K562 (cell line): ENCODE measurements around the gene C3. TPM values are rescaled to one million over a fixed set of nuclear protein-coding genes. Genes with fewer than 3 reads are reported as not detected.

ENCODE experiments used
- ATAC-seq: fragments of 200-7000 bp; cut with Tn5 transposase; 3 replicates; pipeline ENCODE4 v1.9.1; 2020; ENCODE audit warnings: moderate library complexity
- BruUV-seq: library from RNA; stranded (reverse); fragments of 400-500 nt; replicated peaks from 2 replicates; lab custom pipeline; 2021; lab: Mats Ljungman, UMichigan
- CTCF ChIA-PET: fragments of 300-600 bp; formaldehyde crosslinking; extraction: SDS; loops from one replicate; lab custom pipeline; 2021; ENCODE audit warnings: low intra/inter-chr PET ratio; lab: Yijun Ruan, JAX
- POLR2A ChIA-PET: fragments of 300-600, 350-650 bp; sonication (Branson Sonifier 250); formaldehyde crosslinking; extraction: SDS; loops from one replicate; lab custom pipeline; 2021; ENCODE audit warnings: antibody characterized with exemption, inconsistent platforms; lab: Yijun Ruan, JAX
- DNase-seq, 4 experiments: peaks; one replicate each; pipeline versions ENCODE4 v3.0.0 to v3.0.0-alpha.2; 2011 to 2018; ENCODE audit warnings: low spot score in 3 of 4, mixed read lengths in 3 of 4; ENCODE audit errors: extremely low read depth in 1 of 4
- FAIRE-seq: peaks from 2 replicates; lab custom pipeline; 2011; peaks lifted over from hg19 to GRCh38; lab: Jason Lieb, UNC
- H2AFZ ChIP-seq: 2 replicates; pipeline ENCODE4 v1.6.0; 2011; ENCODE audit warnings: low read depth, low read length, control low read depth, inconsistent platforms
- H3K27ac ChIP-seq: fragments of 200-600 bp; 3 replicates; pipeline ENCODE4 v1.8.0; 2011; ENCODE audit warnings: low read depth, mild to moderate bottlenecking, control low read depth, inconsistent platforms, low read length, moderate library complexity, mixed read lengths; ENCODE audit errors: extremely low read depth
- H3K27me3 ChIP-seq, 2 experiments: fragments of 300-600 bp in 1 of 2; 2 replicates in 1 of 2; 3 replicates in 1 of 2; pipeline versions ENCODE4 v1.6.0 to v1.8.0; 2011; ENCODE audit warnings: inconsistent platforms in 2 of 2, low read length in 2 of 2, mild to moderate bottlenecking in 1 of 2, mixed read lengths in 1 of 2, moderate library complexity in 1 of 2; ENCODE audit not compliant: control insufficient read depth in 2 of 2, insufficient read depth in 2 of 2
- H3K36me3 ChIP-seq: fragments of 300-600 bp; 3 replicates; pipeline ENCODE4 v1.8.0; 2011; ENCODE audit warnings: mild to moderate bottlenecking, low read length, inconsistent platforms; ENCODE audit not compliant: control insufficient read depth, insufficient read depth
- H3K4me1 ChIP-seq, 2 experiments: fragments of 200-600 bp in 1 of 2; replicated peaks in 1 of 2; 2 replicates in 1 of 2; 3 replicates in 1 of 2; pipeline versions ENCODE4 v1.5.1 to v1.8.0; 2011; ENCODE audit warnings: inconsistent platforms in 2 of 2, low read length in 2 of 2, mild to moderate bottlenecking in 1 of 2, mixed read lengths in 1 of 2, moderate library complexity in 1 of 2; ENCODE audit not compliant: control insufficient read depth in 2 of 2, insufficient read depth in 2 of 2
- H3K4me2 ChIP-seq: 2 replicates; pipeline ENCODE4 v1.6.1; 2011; ENCODE audit warnings: low read length, control low read depth, inconsistent platforms, mixed read lengths; ENCODE audit not compliant: insufficient read depth
- H3K4me3 ChIP-seq: fragments of 200-600 bp; sonication (generic), shearing (Covaris generic); 2 replicates; pipeline ENCODE4 v1.5.1; 2016; ENCODE audit warnings: control low read depth, inconsistent platforms
- H3K79me2 ChIP-seq: fragments of 200-600 bp; 3 replicates; pipeline ENCODE4 v1.8.0; 2011; ENCODE audit warnings: low read length, inconsistent platforms; ENCODE audit not compliant: control insufficient read depth, insufficient read depth
- H3K9ac ChIP-seq, 2 experiments: 2 replicates each; pipeline versions ENCODE4 v1.6.0 to v1.6.1; 2011; ENCODE audit warnings: low read depth in 2 of 2, low read length in 2 of 2, control low read depth in 1 of 2, inconsistent platforms in 1 of 2, mild to moderate bottlenecking in 1 of 2, mixed read lengths in 1 of 2; ENCODE audit not compliant: insufficient read depth in 1 of 2
- H3K9me1 ChIP-seq: one replicate; pipeline ENCODE4 v1.6.0; 2011; ENCODE audit warnings: inconsistent platforms, mild to moderate bottlenecking, low read length, moderate library complexity; ENCODE audit not compliant: control insufficient read depth, insufficient read depth
- H3K9me3 ChIP-seq: replicated peaks from 2 replicates; pipeline ENCODE4 v1.5.1; 2011; ENCODE audit warnings: low read depth, low read length, inconsistent platforms; ENCODE audit not compliant: control insufficient read depth, insufficient read depth
- H4K20me1 ChIP-seq: replicated peaks from 2 replicates; pipeline ENCODE4 v1.6.1; 2011; ENCODE audit warnings: low read length, inconsistent platforms, mixed read lengths; ENCODE audit not compliant: control insufficient read depth, insufficient read depth
- POLR3A ChIP-seq: IDR thresholded peaks from 2 replicates; pipeline ENCODE4 v1.6.1; 2011; ENCODE audit warnings: borderline replicate concordance, mild to moderate bottlenecking, moderate library complexity; ENCODE audit not compliant: insufficient read length, insufficient read depth; ENCODE audit errors: extremely low read depth
- STAT5A ChIP-seq: IDR thresholded peaks from 2 replicates; pipeline ENCODE4 v1.6.1; 2012; ENCODE audit warnings: low read length, inconsistent platforms, borderline replicate concordance
- WGBS: fragments of 100-300 bp; shearing (Covaris generic); methylation state at CpG from one replicate; pipeline ENCODE4 v1.1.6; 2016; ENCODE audit warnings: low coverage, mixed read lengths; ENCODE audit not compliant: insufficient coverage; ENCODE audit errors: missing lambda C conversion rate; 5-methylcytosine and 5-hydroxymethylcytosine counted together
- in situ Hi-C: fragments of 300-500 bp; cut with MboI; formaldehyde crosslinking; loops from 4 replicates; pipeline ENCODE4 v1.15.0; 2018; ENCODE audit warnings: inconsistent platforms, mixed read lengths
- intact Hi-C: fragments of 100-400 bp; cut with micrococcal nuclease; formaldehyde crosslinking; loops from 2 replicates; pipeline ENCODE4 v1.14.2; 2022
- polyA plus RNA-seq, 8 experiments: library from polyadenylated mRNA; depleted of rRNA in 4 of 8; stranded (reverse) in 5 of 8; unstranded in 3 of 8; fragments of >200 nt; fragmentation: Nextera tagmentation in 2 of 8; fragmentation: Illumina TruSeq in 1 of 8; extraction: Ambion mirVana in 2 of 8; extraction: Trizol in 1 of 8; gene quantifications; 2 replicates each; pipeline versions ENCODE4 v1.2.1 to v1.2.3, GENCODE V29; 2011 to 2014; ENCODE audit warnings: inconsistent platforms in 1 of 8, missing spikeins in 1 of 8
- total RNA-seq, 7 experiments: library from RNA; depleted of rRNA in 6 of 7; stranded (reverse); fragments of >200 nt in 6 of 7; fragmentation: Illumina TruSeq in 2 of 7; extraction: Trizol in 2 of 7; gene quantifications; 2 replicates each; pipeline versions ENCODE4 v1.2.1 to v1.2.3, GENCODE V29; 2011 to 2021; ENCODE audit warnings: low replicate concordance in 1 of 7
- TF ChIP-seq, protein P1 (sequence below): fragments of 450-650 bp; IDR thresholded peaks from 2 replicates; pipeline ENCODE4 v1.6.1; 2014; ENCODE audit warnings: low read depth, mild to moderate bottlenecking, moderate library complexity, borderline replicate concordance
- TF ChIP-seq, protein P2 (sequence below): fragments of 200-600 bp; sonication (generic); IDR thresholded peaks from one replicate; pipeline ENCODE4 v1.6.1; 2012; ENCODE audit warnings: mild to moderate bottlenecking, low read depth, low read length, inconsistent platforms
- TF ChIP-seq, protein P3 (sequence below): fragments of 250-450 bp; sonication (Bioruptor Pico); IDR thresholded peaks from 2 replicates; pipeline ENCODE4 v1.8.0; 2022; ENCODE audit warnings: inconsistent platforms, mild to moderate bottlenecking, moderate library complexity, borderline replicate concordance

The C3 gene
- total and polyA plus RNA-seq, 9 of the 15 experiments (the other 6 are each of a cell fraction or from before 2014, with no cell fraction given), result 0.59 to 10.6 (median 2.2) TPM

DNA sequence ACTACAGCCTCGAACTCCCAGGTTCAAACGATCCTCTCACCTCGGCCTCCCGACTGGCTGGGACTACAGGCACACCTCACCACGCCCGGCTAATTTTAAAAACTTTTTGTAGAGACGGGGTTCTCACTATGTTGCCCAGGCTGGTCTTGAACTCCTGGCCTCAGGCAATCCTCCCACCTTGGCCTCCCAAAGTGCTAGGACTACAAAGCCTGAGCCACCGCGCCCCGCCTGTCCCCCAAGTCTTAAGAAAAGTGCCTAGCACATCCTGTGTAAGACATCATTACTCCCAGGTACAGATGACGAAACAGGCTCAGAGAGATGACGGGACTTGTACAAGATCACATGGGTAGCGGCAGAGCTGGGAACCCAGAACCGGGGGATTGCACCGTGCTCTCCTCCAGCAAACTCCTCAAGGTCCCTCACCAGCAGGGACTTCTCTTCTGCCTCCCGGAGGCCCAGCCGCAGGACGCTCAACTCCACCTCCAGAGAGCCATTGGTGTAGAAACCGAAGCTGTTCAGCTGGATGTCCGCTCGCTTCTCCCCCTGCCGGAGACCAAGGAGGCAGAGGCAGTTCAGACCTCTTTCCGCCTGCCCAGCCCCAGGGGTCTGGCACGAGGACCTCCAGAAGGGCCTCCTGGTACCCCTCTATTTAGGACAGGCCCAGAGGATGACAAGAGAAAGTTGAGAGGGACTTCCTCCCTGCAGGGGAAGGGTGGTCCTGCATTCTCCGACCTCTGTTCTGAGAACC, 15.9 kb upstream of the C3 start:
- H3K27ac ChIP-seq, result peak overlapping the region; percentile 91
- CTCF ChIA-PET, result no interaction called here
- H3K9me1 ChIP-seq, result no peaks in the 10 kb centered on the region
- DNase-seq (peak in 3 of 4 experiments; percentile 45 to 92 (median 70)), FAIRE-seq (peak; percentile 92), ATAC-seq (peak; percentile 56)
- no peaks in the 10 kb centered on the region for H3K27me3 ChIP-seq
- H3K36me3 ChIP-seq, result peaks cover 7% of the 10 kb centered on the region; the same call in 1 of the 3 replicates
- TSS peak; percentile 72 for BruUV-seq
- peaks cover 42 to 78% of the 10 kb centered on the region in 2 experiments for H3K4me1 ChIP-seq
- no peaks in the 10 kb centered on the region for H3K9me3 ChIP-seq
- 6% methylated on average over 24 of the region's 25 CpGs for WGBS
- POLR2A ChIA-PET, result interaction anchor here (0.6 to 1.9 kb wide), 7 partner anchors 9 to 220 kb away, joined by 3 to 7 read pairs (median 5); partner anchors contain the start of gene TNFSF9
- peaks cover 39% of the 10 kb centered on the region for H3K79me2 ChIP-seq
- in situ Hi-C loops, result no loop called here
- H2AFZ ChIP-seq, result peak overlapping the region; percentile 88
- intact Hi-C loops, result loop anchor here (2.0 to 10.0 kb wide), 4 partner anchors 18 to 222 kb away; partner anchors contain the start of gene VAV1
- peak overlapping the region; percentile 84 to 93 for H3K9ac ChIP-seq
- peak overlapping the region; percentile 92 for H3K4me2 ChIP-seq
- no peaks in the 10 kb centered on the region for H4K20me1 ChIP-seq
- H3K4me3 ChIP-seq, result peak overlapping the region; percentile 62
- TF ChIP-seq POLR3A (no peak), STAT5A (no peak)
- TF ChIP-seq, protein P1, sequence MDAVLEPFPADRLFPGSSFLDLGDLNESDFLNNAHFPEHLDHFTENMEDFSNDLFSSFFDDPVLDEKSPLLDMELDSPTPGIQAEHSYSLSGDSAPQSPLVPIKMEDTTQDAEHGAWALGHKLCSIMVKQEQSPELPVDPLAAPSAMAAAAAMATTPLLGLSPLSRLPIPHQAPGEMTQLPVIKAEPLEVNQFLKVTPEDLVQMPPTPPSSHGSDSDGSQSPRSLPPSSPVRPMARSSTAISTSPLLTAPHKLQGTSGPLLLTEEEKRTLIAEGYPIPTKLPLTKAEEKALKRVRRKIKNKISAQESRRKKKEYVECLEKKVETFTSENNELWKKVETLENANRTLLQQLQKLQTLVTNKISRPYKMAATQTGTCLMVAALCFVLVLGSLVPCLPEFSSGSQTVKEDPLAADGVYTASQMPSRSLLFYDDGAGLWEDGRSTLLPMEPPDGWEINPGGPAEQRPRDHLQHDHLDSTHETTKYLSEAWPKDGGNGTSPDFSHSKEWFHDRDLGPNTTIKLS, result no peak
- TF ChIP-seq, protein P2, sequence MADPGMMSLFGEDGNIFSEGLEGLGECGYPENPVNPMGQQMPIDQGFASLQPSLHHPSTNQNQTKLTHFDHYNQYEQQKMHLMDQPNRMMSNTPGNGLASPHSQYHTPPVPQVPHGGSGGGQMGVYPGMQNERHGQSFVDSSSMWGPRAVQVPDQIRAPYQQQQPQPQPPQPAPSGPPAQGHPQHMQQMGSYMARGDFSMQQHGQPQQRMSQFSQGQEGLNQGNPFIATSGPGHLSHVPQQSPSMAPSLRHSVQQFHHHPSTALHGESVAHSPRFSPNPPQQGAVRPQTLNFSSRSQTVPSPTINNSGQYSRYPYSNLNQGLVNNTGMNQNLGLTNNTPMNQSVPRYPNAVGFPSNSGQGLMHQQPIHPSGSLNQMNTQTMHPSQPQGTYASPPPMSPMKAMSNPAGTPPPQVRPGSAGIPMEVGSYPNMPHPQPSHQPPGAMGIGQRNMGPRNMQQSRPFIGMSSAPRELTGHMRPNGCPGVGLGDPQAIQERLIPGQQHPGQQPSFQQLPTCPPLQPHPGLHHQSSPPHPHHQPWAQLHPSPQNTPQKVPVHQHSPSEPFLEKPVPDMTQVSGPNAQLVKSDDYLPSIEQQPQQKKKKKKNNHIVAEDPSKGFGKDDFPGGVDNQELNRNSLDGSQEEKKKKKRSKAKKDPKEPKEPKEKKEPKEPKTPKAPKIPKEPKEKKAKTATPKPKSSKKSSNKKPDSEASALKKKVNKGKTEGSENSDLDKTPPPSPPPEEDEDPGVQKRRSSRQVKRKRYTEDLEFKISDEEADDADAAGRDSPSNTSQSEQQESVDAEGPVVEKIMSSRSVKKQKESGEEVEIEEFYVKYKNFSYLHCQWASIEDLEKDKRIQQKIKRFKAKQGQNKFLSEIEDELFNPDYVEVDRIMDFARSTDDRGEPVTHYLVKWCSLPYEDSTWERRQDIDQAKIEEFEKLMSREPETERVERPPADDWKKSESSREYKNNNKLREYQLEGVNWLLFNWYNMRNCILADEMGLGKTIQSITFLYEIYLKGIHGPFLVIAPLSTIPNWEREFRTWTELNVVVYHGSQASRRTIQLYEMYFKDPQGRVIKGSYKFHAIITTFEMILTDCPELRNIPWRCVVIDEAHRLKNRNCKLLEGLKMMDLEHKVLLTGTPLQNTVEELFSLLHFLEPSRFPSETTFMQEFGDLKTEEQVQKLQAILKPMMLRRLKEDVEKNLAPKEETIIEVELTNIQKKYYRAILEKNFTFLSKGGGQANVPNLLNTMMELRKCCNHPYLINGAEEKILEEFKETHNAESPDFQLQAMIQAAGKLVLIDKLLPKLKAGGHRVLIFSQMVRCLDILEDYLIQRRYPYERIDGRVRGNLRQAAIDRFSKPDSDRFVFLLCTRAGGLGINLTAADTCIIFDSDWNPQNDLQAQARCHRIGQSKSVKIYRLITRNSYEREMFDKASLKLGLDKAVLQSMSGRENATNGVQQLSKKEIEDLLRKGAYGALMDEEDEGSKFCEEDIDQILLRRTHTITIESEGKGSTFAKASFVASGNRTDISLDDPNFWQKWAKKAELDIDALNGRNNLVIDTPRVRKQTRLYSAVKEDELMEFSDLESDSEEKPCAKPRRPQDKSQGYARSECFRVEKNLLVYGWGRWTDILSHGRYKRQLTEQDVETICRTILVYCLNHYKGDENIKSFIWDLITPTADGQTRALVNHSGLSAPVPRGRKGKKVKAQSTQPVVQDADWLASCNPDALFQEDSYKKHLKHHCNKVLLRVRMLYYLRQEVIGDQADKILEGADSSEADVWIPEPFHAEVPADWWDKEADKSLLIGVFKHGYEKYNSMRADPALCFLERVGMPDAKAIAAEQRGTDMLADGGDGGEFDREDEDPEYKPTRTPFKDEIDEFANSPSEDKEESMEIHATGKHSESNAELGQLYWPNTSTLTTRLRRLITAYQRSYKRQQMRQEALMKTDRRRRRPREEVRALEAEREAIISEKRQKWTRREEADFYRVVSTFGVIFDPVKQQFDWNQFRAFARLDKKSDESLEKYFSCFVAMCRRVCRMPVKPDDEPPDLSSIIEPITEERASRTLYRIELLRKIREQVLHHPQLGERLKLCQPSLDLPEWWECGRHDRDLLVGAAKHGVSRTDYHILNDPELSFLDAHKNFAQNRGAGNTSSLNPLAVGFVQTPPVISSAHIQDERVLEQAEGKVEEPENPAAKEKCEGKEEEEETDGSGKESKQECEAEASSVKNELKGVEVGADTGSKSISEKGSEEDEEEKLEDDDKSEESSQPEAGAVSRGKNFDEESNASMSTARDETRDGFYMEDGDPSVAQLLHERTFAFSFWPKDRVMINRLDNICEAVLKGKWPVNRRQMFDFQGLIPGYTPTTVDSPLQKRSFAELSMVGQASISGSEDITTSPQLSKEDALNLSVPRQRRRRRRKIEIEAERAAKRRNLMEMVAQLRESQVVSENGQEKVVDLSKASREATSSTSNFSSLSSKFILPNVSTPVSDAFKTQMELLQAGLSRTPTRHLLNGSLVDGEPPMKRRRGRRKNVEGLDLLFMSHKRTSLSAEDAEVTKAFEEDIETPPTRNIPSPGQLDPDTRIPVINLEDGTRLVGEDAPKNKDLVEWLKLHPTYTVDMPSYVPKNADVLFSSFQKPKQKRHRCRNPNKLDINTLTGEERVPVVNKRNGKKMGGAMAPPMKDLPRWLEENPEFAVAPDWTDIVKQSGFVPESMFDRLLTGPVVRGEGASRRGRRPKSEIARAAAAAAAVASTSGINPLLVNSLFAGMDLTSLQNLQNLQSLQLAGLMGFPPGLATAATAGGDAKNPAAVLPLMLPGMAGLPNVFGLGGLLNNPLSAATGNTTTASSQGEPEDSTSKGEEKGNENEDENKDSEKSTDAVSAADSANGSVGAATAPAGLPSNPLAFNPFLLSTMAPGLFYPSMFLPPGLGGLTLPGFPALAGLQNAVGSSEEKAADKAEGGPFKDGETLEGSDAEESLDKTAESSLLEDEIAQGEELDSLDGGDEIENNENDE, result peak; percentile 39
- TF ChIP-seq, protein P3, sequence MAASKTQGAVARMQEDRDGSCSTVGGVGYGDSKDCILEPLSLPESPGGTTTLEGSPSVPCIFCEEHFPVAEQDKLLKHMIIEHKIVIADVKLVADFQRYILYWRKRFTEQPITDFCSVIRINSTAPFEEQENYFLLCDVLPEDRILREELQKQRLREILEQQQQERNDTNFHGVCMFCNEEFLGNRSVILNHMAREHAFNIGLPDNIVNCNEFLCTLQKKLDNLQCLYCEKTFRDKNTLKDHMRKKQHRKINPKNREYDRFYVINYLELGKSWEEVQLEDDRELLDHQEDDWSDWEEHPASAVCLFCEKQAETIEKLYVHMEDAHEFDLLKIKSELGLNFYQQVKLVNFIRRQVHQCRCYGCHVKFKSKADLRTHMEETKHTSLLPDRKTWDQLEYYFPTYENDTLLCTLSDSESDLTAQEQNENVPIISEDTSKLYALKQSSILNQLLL, result no peak
